Breast epithelium (tissue), 3 donors: ENCODE measurements around the gene COL11A1.

ENCODE experiments used
- CTCF ChIP-seq, 3 donors: fragments of 450-650 bp; IDR thresholded peaks; one replicate each; pipeline ENCODE4 v1.5.1; 2016 to 2017; ENCODE audit warnings: antibody characterized with exemption in 3 of 3, mild to moderate bottlenecking in 3 of 3, moderate library complexity in 3 of 3
- POLR2A ChIP-seq: fragments of 450-650 bp; IDR thresholded peaks from one replicate; pipeline ENCODE4 v1.6.1; 2016; ENCODE audit warnings: antibody characterized with exemption, mild to moderate bottlenecking, moderate library complexity

DNA sequence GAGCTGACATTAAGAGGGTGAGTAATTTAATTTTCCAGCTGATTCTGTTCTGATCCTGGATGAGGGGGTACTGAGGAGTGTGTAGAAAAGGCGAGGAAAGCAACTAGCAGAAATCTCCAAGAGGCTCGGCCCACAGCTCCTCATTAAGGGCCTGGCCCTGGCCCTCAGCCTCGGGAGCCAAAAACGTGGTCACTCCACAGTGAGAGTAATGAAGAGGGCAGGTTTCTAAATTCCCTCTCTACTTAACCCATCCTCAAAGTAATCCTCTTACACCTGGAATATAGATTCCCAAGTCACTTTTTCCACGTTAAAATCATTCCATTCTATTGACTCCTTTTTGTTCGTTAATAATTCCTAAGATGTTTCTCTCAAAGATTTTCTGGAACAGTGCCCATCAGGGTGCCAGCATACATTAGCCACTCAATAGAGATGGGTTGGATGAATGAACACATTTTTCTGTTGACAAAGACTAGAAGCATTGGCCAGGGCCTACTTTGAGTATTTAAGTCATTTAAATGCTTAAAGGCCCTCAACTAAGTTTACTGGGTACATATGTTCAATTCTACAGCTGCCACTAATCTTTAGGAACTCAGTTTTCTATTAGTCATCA, 1.1 kb upstream of the COL11A1 start:
- TF ChIP-seq CTCF (IDR thresholded peaks at IDR 0.05) (no peak), POLR2A (no peak)
